GM12875 (cell line): ENCODE results near the gene TRIM2.
A peak's percentile ranks its signal among the peaks of the same experiment; 100 is the strongest.

ENCODE experiments used
- H3K4me3 ChIP-seq: one replicate; pipeline ENCODE4 v1.5.1; 2011; ENCODE audit warnings: low read depth, low read length, control low read depth
- CTCF ChIP-seq: IDR thresholded peaks from 2 replicates; pipeline ENCODE4 v1.5.1; 2011; ENCODE audit warnings: low read depth, mild to moderate bottlenecking, control low read depth, inconsistent platforms, low read length, moderate library complexity, borderline replicate concordance; ENCODE audit not compliant: insufficient read depth

TRIM2 gene

GRCh38 chr4:153249199-153250041 lies 45.2 kb downstream of the TRIM2 start:
- TF ChIP-seq CTCF = no peak
- peak overlapping the region; percentile 45 for H3K4me3 ChIP-seq

- no peak for TF ChIP-seq CTCF
- H3K4me3 ChIP-seq = no peak overlapping the region
Measured at GRCh38 chr4:153252122-153252521, 47.9 kb downstream of the TRIM2 start.

- H3K4me3 ChIP-seq = no peak overlapping the region
- TF ChIP-seq CTCF = no peak
Measured at GRCh38 chr4:153255233-153255632, 51.0 kb downstream of the TRIM2 start.

- TF ChIP-seq CTCF = no peak
- H3K4me3 ChIP-seq = no peak overlapping the region
Measured at GRCh38 chr4:153257151-153257620, 52.9 kb downstream of the TRIM2 start.

- no peak for TF ChIP-seq CTCF
- no peak overlapping the region for H3K4me3 ChIP-seq
Measured at GRCh38 chr4:153257991-153258390, 53.7 kb downstream of the TRIM2 start.

- H3K4me3 ChIP-seq = no peak overlapping the region
- no peak for TF ChIP-seq CTCF
Measured at GRCh38 chr4:153258750-153259149, 54.5 kb downstream of the TRIM2 start.

GRCh38 chr4:153259661-153260060 lies 55.4 kb downstream of the TRIM2 start:
- no peak overlapping the region for H3K4me3 ChIP-seq
- TF ChIP-seq CTCF = no peak
